ENCODE measurements around the gene ZNF292. TPM values are rescaled to one million over a fixed set of nuclear protein-coding genes. Genes with fewer than 3 reads are reported as not detected.

Gene ZNF292
- total RNA-seq, 3 donors from 2014 or later (not counting 1 experiment from before 2014, with no cell fraction given): 78.7 to 90.4 (median 89.4) TPM

- Histone ChIP-seq H3K36me3 (ENCODE audit: control insufficient read depth, insufficient read depth, low read length) (peaks cover 2% of the 10 kb centered on the region), H3K27ac (ENCODE audit: low read length) (no peak overlapping the region), H3K4me1 (ENCODE audit: control insufficient read depth, insufficient read depth, low read length) (no peaks in the 10 kb centered on the region), H3K27me3 (ENCODE audit: control insufficient read depth, insufficient read depth, low read length) (no peaks in the 10 kb centered on the region), H3K4me3 (ENCODE audit: low read length) (no peak overlapping the region), H3K9me3 (ENCODE audit: control insufficient read depth, insufficient read depth, low read length) (no peaks in the 10 kb centered on the region)
- Mint-ChIP-seq H3K27me3 (ENCODE audit: low read depth in 2 of 2) (no peaks in the 10 kb centered on the region), H3K9me3 (no peaks in the 10 kb centered on the region), H3K36me3 (no peaks in the 10 kb centered on the region), H3K4me3 (no peak overlapping the region), H3K4me1 (peaks cover 50 to 51% of the 10 kb centered on the region in 2 donors), H3K27ac (peak overlapping the region; percentile 7 to 53)
- ATAC-seq (no peak), DNase-seq (no peak)
- TF ChIP-seq, protein P1, sequence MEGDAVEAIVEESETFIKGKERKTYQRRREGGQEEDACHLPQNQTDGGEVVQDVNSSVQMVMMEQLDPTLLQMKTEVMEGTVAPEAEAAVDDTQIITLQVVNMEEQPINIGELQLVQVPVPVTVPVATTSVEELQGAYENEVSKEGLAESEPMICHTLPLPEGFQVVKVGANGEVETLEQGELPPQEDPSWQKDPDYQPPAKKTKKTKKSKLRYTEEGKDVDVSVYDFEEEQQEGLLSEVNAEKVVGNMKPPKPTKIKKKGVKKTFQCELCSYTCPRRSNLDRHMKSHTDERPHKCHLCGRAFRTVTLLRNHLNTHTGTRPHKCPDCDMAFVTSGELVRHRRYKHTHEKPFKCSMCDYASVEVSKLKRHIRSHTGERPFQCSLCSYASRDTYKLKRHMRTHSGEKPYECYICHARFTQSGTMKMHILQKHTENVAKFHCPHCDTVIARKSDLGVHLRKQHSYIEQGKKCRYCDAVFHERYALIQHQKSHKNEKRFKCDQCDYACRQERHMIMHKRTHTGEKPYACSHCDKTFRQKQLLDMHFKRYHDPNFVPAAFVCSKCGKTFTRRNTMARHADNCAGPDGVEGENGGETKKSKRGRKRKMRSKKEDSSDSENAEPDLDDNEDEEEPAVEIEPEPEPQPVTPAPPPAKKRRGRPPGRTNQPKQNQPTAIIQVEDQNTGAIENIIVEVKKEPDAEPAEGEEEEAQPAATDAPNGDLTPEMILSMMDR (IDR thresholded peaks at IDR 0.05): no peak
- 80% methylated on average over 1 of the region's 1 CpG for WGBS (ENCODE audit: insufficient coverage)
- intact Hi-C loops (cut with micrococcal nuclease): no loop called here
Observed at GRCh38 chr6:87199787-87200186, 44.4 kb downstream of the ZNF292 start.

DNA sequence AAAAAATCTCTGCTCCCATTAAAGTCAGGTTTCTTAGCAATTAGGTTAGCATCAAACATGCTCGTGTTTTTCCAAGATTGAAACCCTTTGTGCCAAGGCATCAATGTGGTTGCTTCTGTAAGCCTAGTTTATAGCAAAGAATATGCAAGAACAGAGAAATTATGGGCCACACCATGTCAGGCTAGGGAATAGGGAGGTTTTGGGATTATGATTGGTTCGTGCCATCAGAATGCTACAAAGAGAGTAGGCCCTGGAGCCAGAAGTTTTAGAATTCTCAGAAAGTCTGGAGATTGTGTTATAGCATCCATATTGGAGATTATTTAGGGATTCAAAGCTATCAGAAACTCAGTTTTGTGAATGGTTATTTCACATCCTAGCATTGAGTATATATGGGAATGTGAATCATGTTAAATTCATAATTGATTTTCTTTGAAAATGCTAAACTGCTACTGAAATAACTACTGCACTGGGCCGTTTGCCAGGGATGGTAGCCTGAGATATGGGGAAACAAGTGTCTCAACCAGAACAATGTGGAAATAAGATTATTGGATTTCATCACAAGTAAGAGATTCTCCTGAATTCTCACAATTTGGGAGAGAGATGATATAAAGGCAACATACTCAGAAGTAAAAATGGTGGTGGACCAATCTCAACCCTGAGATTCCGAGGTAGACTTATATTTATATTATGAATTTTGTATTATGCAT is 45.3 kb downstream of the ZNF292 start:
- Mint-ChIP-seq H3K27me3 (ENCODE audit: low read depth in 2 of 2) (no peaks in the 10 kb centered on the region), H3K36me3 (no peaks in the 10 kb centered on the region), H3K4me3 (no peak overlapping the region), H3K9me3 (no peaks in the 10 kb centered on the region), H3K4me1 (peaks cover 50 to 56% of the 10 kb centered on the region in 2 donors), H3K27ac (peak overlapping the region; percentile 7 to 53)
- ATAC-seq (no peak), DNase-seq (no peak)
- Histone ChIP-seq H3K36me3 (ENCODE audit: control insufficient read depth, insufficient read depth, low read length) (peaks cover 2% of the 10 kb centered on the region), H3K27ac (ENCODE audit: low read length) (no peak overlapping the region), H3K9me3 (ENCODE audit: control insufficient read depth, insufficient read depth, low read length) (no peaks in the 10 kb centered on the region), H3K4me1 (ENCODE audit: control insufficient read depth, insufficient read depth, low read length) (no peaks in the 10 kb centered on the region), H3K4me3 (ENCODE audit: low read length) (no peak overlapping the region), H3K27me3 (ENCODE audit: control insufficient read depth, insufficient read depth, low read length) (no peaks in the 10 kb centered on the region)
- intact Hi-C loops (cut with micrococcal nuclease): no loop called here
- WGBS (ENCODE audit: insufficient coverage): 97% methylated on average over 4 of the region's 4 CpGs
- TF ChIP-seq, protein P1 (IDR thresholded peaks at IDR 0.05): no peak

GRCh38 chr6:87203448-87204023 is 48.2 kb downstream of the ZNF292 start:
- DNase-seq (no peak), ATAC-seq (no peak)
- peaks cover 56 to 69% of the 10 kb centered on the region in 2 donors for H3K4me1 Mint-ChIP-seq
- TF ChIP-seq, protein P1 (IDR thresholded peaks at IDR 0.05): no peak
- H3K27me3 Mint-ChIP-seq (ENCODE audit: low read depth in 2 of 2): no peaks in the 10 kb centered on the region
- H3K27ac Mint-ChIP-seq: peak overlapping the region in 1 of 2 donors; percentile 51
- Histone ChIP-seq H3K27me3 (ENCODE audit: control insufficient read depth, insufficient read depth, low read length) (no peaks in the 10 kb centered on the region), H3K4me1 (ENCODE audit: control insufficient read depth, insufficient read depth, low read length) (no peaks in the 10 kb centered on the region), H3K36me3 (ENCODE audit: control insufficient read depth, insufficient read depth, low read length) (peaks cover 2% of the 10 kb centered on the region), H3K27ac (ENCODE audit: low read length) (no peak overlapping the region), H3K9me3 (ENCODE audit: control insufficient read depth, insufficient read depth, low read length) (no peaks in the 10 kb centered on the region), H3K4me3 (ENCODE audit: low read length) (no peak overlapping the region)
- intact Hi-C loops (cut with micrococcal nuclease): no loop called here
- no peaks in the 10 kb centered on the region for H3K36me3 Mint-ChIP-seq
- H3K9me3 Mint-ChIP-seq: no peaks in the 10 kb centered on the region
- H3K4me3 Mint-ChIP-seq: no peak overlapping the region
- WGBS (ENCODE audit: insufficient coverage): 97% methylated on average over 3 of the region's 4 CpGs

Data from natural killer cell (primary cell).